Activated T-helper 2 cell treated with anti-CD3 and anti-CD28 coated beads, Interferon-gamma antibody, Interleukin-2, Interleukin-4, amounts not matched to agents 10 μg/mL and 5 μg/mL and 100 μg/mL, durations not matched to agents 14 hours and 24 hours and 36 hours (primary cell): ENCODE results near the gene CDH13. TPM values are rescaled to one million over a fixed set of nuclear protein-coding genes. Genes with fewer than 3 reads are reported as not detected.

Experiments used
- DNase-seq: peaks from one replicate; pipeline ENCODE4 v3.0.0; 2021; ENCODE audit warnings: low spot score
- H3K27ac Mint-ChIP-seq: one replicate; pipeline ENCODE4 v1.8.0; 2021; ENCODE audit warnings: mixed read lengths
- H3K27me3 Mint-ChIP-seq: one replicate; pipeline ENCODE4 v1.8.0; 2021; ENCODE audit warnings: low read depth, mixed read lengths
- H3K36me3 Mint-ChIP-seq: one replicate; pipeline ENCODE4 v1.8.0; 2021; ENCODE audit warnings: low read depth, mixed read lengths
- H3K4me1 Mint-ChIP-seq: one replicate; pipeline ENCODE4 v1.8.0; 2021; ENCODE audit warnings: low read depth, mixed read lengths
- H3K4me3 Mint-ChIP-seq: one replicate; pipeline ENCODE4 v1.8.0; 2021; ENCODE audit warnings: low read depth, mild to moderate bottlenecking, moderate library complexity, mixed read lengths
- H3K9me3 Mint-ChIP-seq: one replicate; pipeline ENCODE4 v1.8.0; 2021; ENCODE audit warnings: mixed read lengths
- intact Hi-C: fragments of 100-400 bp; cut with micrococcal nuclease; formaldehyde crosslinking; loops from one replicate; pipeline ENCODE4 v1.15.1; 2023
- total RNA-seq: library from RNA; stranded (reverse); gene quantifications from 2 replicates; pipeline ENCODE4 v1.2.3, GENCODE V29; 2022

CDH13 gene
- total RNA-seq, 1 donor from 2014 or later, result not detected

GRCh38 chr16:83538707-83539106 lies 911.9 kb downstream of the CDH13 start:
- Mint-ChIP-seq H3K27me3 (no peaks in the 10 kb centered on the region), H3K4me1 (no peaks in the 10 kb centered on the region), H3K36me3 (no peaks in the 10 kb centered on the region), H3K9me3 (peaks cover 10% of the 10 kb centered on the region), H3K27ac (no peak overlapping the region), H3K4me3 (no peak overlapping the region)
- intact Hi-C loops, result no loop called here
- no peak for DNase-seq

- Mint-ChIP-seq H3K9me3 (peaks cover 10% of the 10 kb centered on the region), H3K36me3 (no peaks in the 10 kb centered on the region), H3K4me1 (no peaks in the 10 kb centered on the region), H3K27me3 (no peaks in the 10 kb centered on the region), H3K4me3 (no peak overlapping the region), H3K27ac (no peak overlapping the region)
- intact Hi-C loops, result no loop called here
- DNase-seq, result no peak
Measured at GRCh38 chr16:83539736-83540490, 913.1 kb downstream of the CDH13 start.

GRCh38 chr16:83541231-83541630 lies 914.5 kb downstream of the CDH13 start:
- Mint-ChIP-seq H3K9me3 (peaks cover 4% of the 10 kb centered on the region), H3K36me3 (no peaks in the 10 kb centered on the region), H3K27me3 (no peaks in the 10 kb centered on the region), H3K4me1 (no peaks in the 10 kb centered on the region), H3K4me3 (no peak overlapping the region), H3K27ac (no peak overlapping the region)
- intact Hi-C loops, result no loop called here
- DNase-seq, result no peak

GRCh38 chr16:83542491-83542890 lies 915.7 kb downstream of the CDH13 start:
- no peaks in the 10 kb centered on the region for H3K36me3 Mint-ChIP-seq
- H3K4me1 Mint-ChIP-seq, result no peaks in the 10 kb centered on the region
- H3K9me3 Mint-ChIP-seq, result peaks cover 6% of the 10 kb centered on the region
- intact Hi-C loops, result no loop called here
- no peak overlapping the region for H3K4me3 Mint-ChIP-seq
- no peak overlapping the region for H3K27ac Mint-ChIP-seq
- no peaks in the 10 kb centered on the region for H3K27me3 Mint-ChIP-seq
- DNase-seq, result no peak

DNA sequence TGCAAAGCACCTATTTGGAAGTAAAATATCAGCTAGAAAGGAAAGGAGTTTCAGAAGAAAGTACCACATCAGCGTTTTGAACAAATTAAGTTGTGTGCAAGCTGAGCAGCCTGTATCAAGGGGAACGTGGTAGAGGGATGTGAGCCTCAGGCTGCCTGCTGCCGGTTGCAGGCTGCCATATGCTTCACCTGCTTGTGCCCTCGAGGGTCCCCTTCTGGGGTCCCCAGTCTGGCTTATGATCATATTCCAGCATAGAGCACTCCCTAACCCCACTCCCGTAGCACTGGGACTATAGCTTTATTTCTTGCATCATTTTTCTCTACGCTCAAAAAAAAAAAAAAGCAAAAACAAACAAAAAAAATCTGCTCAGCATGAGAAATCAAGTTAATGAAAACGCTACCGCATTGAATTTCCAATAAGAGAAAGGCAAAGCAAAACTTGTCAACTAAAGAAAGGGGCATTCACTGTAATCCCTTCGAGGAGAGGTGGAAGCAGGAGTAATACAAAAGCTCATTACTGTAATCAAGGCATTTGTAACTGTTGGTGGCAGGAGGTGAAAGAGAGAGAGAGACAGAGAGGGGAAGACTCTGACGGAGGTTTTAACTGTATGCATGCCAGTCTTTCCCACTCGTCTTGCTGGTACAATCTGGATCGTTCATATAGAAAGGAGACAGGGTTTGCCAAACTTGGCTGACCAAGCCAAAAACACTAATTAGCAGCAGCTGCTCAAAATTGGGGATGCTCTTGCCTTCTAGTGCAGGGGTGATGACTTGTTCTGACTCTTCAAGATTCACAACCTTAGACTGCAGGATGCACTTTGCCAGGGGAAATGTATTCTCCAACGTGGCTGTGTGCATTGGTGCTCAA lies 922.8 kb downstream of the CDH13 start:
- H3K27ac Mint-ChIP-seq, result no peak overlapping the region
- no peak overlapping the region for H3K4me3 Mint-ChIP-seq

DNA sequence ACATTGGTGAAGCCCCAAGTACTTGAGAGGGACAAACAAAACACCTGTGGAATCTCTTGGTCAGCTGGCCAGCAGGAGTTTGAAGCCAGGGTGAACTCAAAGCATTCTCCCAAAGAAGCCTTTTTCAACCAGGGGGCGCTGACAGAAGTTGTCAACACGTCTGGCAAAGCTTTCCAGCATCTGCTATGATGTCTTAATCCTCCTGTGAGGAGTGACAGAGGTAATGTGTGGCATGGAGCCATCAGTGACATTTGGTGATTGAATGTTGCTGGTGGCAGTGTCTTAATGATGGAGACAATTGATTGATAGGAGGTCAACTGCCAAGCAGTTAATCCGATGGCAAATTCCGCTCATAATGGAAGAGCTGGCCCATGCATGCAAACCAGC lies 923.4 kb downstream of the CDH13 start:
- Mint-ChIP-seq H3K4me3 (no peak overlapping the region), H3K4me1 (no peaks in the 10 kb centered on the region), H3K36me3 (no peaks in the 10 kb centered on the region), H3K9me3 (peaks cover 8% of the 10 kb centered on the region), H3K27ac (no peak overlapping the region), H3K27me3 (no peaks in the 10 kb centered on the region)
- intact Hi-C loops, result no loop called here
- DNase-seq, result no peak

More for the DNA sequence above, 922.8 kb downstream of the CDH13 start:
- Mint-ChIP-seq H3K4me1 (no peaks in the 10 kb centered on the region), H3K27me3 (no peaks in the 10 kb centered on the region), H3K9me3 (peaks cover 8% of the 10 kb centered on the region), H3K36me3 (no peaks in the 10 kb centered on the region)
- no peak for DNase-seq
- intact Hi-C loops, result no loop called here

DNA sequence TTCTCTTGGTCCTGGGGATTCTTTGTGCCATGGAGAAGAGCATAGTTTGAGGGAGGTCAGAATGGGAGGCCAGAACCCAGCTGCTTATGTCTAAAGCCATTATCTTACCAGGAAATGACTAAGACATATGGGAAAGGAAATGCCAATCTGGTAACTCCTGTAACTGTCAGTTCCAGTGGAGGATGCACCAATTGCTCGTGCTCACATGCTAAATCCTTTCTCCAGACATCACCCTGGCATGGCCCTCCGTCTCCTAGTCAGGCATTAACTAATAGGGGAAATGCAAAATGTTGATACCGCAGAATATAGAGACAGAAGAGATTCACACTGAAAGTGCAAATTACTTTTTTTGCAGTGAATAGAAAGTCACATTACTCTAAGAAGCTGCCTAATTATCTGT lies 925.5 kb downstream of the CDH13 start:
- H3K36me3 Mint-ChIP-seq, result no peaks in the 10 kb centered on the region
- no peaks in the 10 kb centered on the region for H3K4me1 Mint-ChIP-seq
- no peak overlapping the region for H3K4me3 Mint-ChIP-seq
- DNase-seq, result no peak
- H3K27ac Mint-ChIP-seq, result no peak overlapping the region
- intact Hi-C loops, result no loop called here
- H3K27me3 Mint-ChIP-seq, result no peaks in the 10 kb centered on the region
- peaks cover 8% of the 10 kb centered on the region for H3K9me3 Mint-ChIP-seq

- DNase-seq, result no peak
- Mint-ChIP-seq H3K36me3 (no peaks in the 10 kb centered on the region), H3K4me3 (no peak overlapping the region), H3K27me3 (no peaks in the 10 kb centered on the region), H3K9me3 (peaks cover under 1% of the 10 kb centered on the region), H3K27ac (no peak overlapping the region), H3K4me1 (no peaks in the 10 kb centered on the region)
- intact Hi-C loops, result no loop called here
Measured at GRCh38 chr16:83552930-83553329, 926.2 kb downstream of the CDH13 start.

GRCh38 chr16:83554096-83554495 lies 927.3 kb downstream of the CDH13 start:
- Mint-ChIP-seq H3K4me3 (no peak overlapping the region), H3K9me3 (no peaks in the 10 kb centered on the region), H3K27me3 (no peaks in the 10 kb centered on the region), H3K27ac (no peak overlapping the region), H3K36me3 (no peaks in the 10 kb centered on the region), H3K4me1 (no peaks in the 10 kb centered on the region)
- no peak for DNase-seq
- intact Hi-C loops, result no loop called here

DNA sequence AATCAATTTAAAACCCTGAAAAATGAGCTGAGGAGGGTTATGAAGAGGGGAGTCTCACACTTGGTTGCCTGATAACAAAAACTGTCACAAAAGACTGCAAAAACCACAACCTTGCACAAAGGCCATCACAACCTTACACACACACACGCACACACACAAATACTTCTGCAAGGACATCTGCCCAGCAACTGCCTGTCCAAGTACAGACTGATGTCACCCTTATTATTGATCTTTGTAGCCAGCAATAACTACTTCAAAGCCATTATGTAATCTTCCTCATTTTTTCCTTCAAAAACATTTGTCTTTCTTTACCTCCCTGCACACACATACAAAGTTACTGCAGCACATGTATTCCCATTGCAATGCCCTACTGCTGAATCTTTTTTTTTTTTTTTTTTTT lies 927.8 kb downstream of the CDH13 start:
- no peaks in the 10 kb centered on the region for H3K27me3 Mint-ChIP-seq
- DNase-seq, result no peak
- H3K27ac Mint-ChIP-seq, result no peak overlapping the region
- intact Hi-C loops, result no loop called here
- no peaks in the 10 kb centered on the region for H3K9me3 Mint-ChIP-seq
- H3K4me1 Mint-ChIP-seq, result no peaks in the 10 kb centered on the region
- no peaks in the 10 kb centered on the region for H3K36me3 Mint-ChIP-seq
- no peak overlapping the region for H3K4me3 Mint-ChIP-seq

DNA sequence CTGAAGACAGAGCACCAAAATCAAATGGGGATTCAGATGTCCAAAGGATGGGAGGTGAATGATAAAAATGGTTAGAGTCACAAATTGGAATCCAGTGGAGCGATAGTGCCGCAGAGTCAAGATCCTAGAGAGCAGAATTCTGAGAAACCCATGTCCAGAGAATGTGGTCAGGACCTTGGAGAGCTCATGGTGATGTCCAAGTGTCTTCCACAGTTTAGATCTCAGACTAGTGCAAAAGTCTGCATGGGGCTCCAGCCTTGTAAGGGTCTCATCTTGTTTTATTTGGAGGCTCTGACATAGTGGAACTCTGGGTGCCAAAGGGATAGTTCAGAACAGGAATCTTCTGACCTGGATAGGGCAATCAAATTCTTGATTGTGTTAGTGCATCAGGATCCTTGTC lies 935.1 kb downstream of the CDH13 start:
- Mint-ChIP-seq H3K9me3 (no peaks in the 10 kb centered on the region), H3K36me3 (no peaks in the 10 kb centered on the region), H3K4me1 (no peaks in the 10 kb centered on the region), H3K27ac (no peak overlapping the region), H3K4me3 (no peak overlapping the region), H3K27me3 (no peaks in the 10 kb centered on the region)
- DNase-seq, result no peak
- intact Hi-C loops, result no loop called here

- H3K4me3 Mint-ChIP-seq, result no peak overlapping the region
- no peak for DNase-seq
- intact Hi-C loops, result no loop called here
- no peaks in the 10 kb centered on the region for H3K4me1 Mint-ChIP-seq
- no peaks in the 10 kb centered on the region for H3K36me3 Mint-ChIP-seq
- no peaks in the 10 kb centered on the region for H3K9me3 Mint-ChIP-seq
- no peak overlapping the region for H3K27ac Mint-ChIP-seq
- no peaks in the 10 kb centered on the region for H3K27me3 Mint-ChIP-seq
Measured at GRCh38 chr16:83568345-83568744, 941.6 kb downstream of the CDH13 start.

DNA sequence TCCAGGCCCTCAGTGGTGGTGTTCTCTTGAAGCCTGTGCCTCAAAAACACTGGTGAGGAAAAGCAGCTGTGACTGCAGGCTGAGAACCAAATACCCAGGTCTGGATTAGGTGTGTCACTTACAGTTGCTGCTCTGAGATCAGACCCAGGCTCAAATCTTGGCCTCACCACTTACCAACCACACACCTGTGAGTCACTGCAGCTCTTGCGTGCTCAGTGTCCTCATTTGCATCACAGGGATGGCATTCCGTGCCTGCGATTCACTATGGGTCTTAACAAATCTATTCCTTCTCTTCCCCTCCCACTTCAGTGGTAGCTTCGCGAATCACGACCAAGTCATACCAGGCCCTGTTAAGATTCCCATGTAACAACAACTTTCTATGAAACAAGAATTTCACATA lies 947.6 kb downstream of the CDH13 start:
- peaks cover 8% of the 10 kb centered on the region for H3K9me3 Mint-ChIP-seq
- no peaks in the 10 kb centered on the region for H3K27me3 Mint-ChIP-seq
- intact Hi-C loops, result no loop called here

More for the DNA sequence above, 947.6 kb downstream of the CDH13 start:
- H3K36me3 Mint-ChIP-seq, result no peaks in the 10 kb centered on the region
- DNase-seq, result no peak
- H3K27ac Mint-ChIP-seq, result no peak overlapping the region
- H3K4me1 Mint-ChIP-seq, result no peaks in the 10 kb centered on the region
- H3K4me3 Mint-ChIP-seq, result no peak overlapping the region
